ENCODE results near the gene GRIK2.

GRCh38 chr6:101458826-101459225, 65.3 kb downstream of the GRIK2 start:
- TF ChIP-seq CTCF (IDR thresholded peaks at IDR 0.05; ENCODE audit: insufficient read depth, low read depth, low read length) (no peak), EZH2 (IDR thresholded peaks at IDR 0.05; ENCODE audit: insufficient read depth, low read length) (no peak)
